HG02798 (cell line): ENCODE data around the gene POLR2L.

Experiments
- ATAC-seq: cut with Tn5 transposase; IDR thresholded peaks from one replicate; pipeline ENCODE4 v1.9.1; 2021; ENCODE audit warnings: mild to moderate bottlenecking; ENCODE audit not compliant: unreplicated experiment, poor library complexity

The POLR2L gene

GRCh38 chr11:839875-840617, 2.3 kb downstream of the POLR2L start:
- no peak for ATAC-seq

GRCh38 chr11:839280-839623, 3.1 kb downstream of the POLR2L start:
- ATAC-seq, result no peak

- ATAC-seq, result no peak
Measured at GRCh38 chr11:838441-839279, 3.7 kb downstream of the POLR2L start.

- ATAC-seq, result no peak
Measured at GRCh38 chr11:837990-838307, 4.4 kb downstream of the POLR2L start.

GRCh38 chr11:837189-837989, 4.9 kb downstream of the POLR2L start:
- no peak for ATAC-seq

- no peak for ATAC-seq
Measured at GRCh38 chr11:836700-837099, 5.6 kb downstream of the POLR2L start.

GRCh38 chr11:836274-836673, 6.1 kb downstream of the POLR2L start:
- ATAC-seq, result no peak

GRCh38 chr11:834371-835316, 7.7 kb downstream of the POLR2L start:
- no peak for ATAC-seq

GRCh38 chr11:833849-834311, 8.4 kb downstream of the POLR2L start:
- ATAC-seq, result no peak

GRCh38 chr11:833114-833791, 9.1 kb downstream of the POLR2L start:
- peak; percentile 9 for ATAC-seq

GRCh38 chr11:832529-833113, 9.7 kb downstream of the POLR2L start, which contains the start of gene CD151:
Gene CD151, plus strand, starts transcription at chr11:832952. Its CDS starts 3,118 bp downstream, at chr11:836070.
- peak; percentile 58 for ATAC-seq

GRCh38 chr11:831961-832528, 10.3 kb downstream of the POLR2L start:
- ATAC-seq, result no peak

GRCh38 chr11:831118-831864, 11.0 kb downstream of the POLR2L start:
- no peak for ATAC-seq

- no peak for ATAC-seq
Measured at GRCh38 chr11:830295-831117, 11.8 kb downstream of the POLR2L start.

- ATAC-seq, result no peak
Measured at GRCh38 chr11:829847-830294, 12.5 kb downstream of the POLR2L start.

GRCh38 chr11:829176-829846, 13.0 kb downstream of the POLR2L start:
- ATAC-seq, result no peak
